ENCODE measurements around the gene PPM1H. TPM values are rescaled to one million over a fixed set of nuclear protein-coding genes. Genes with fewer than 3 reads are reported as not detected.

PPM1H gene
- total and polyA plus RNA-seq, 2 of the 8 experiments (the other 6 are each of a cell fraction or from before 2014, with no cell fraction given), result 16.4 to 36.1 TPM

DNA sequence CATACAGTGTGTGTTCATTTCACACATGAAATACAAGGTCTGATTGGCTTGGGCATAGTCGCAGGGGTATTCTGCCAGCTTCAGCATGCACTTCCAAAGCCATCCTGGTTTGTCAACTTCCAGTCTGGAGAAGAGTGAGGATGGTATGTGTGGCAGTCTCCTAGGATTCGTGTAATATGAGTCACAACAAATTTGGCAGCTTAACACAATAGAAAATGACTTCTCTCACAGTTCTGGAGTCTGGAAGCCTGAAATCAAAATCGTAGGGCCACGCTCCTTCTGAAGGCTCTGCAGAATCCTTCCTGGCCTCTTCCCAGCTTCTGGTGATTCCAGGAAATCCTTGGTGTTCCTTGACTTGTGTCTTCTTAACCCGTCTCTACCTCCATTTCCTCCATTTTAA, 167.5 kb downstream of the PPM1H start:
- Histone ChIP-seq H3K18ac (ENCODE audit: extremely low read depth, low read length) (no peak overlapping the region), H2AFZ (ENCODE audit: low read length) (no peak overlapping the region), H3K79me1 (ENCODE audit: low read depth, low read length) (no peaks in the 10 kb centered on the region), H3K23ac (ENCODE audit: insufficient read length) (no peak overlapping the region), H2BK15ac (ENCODE audit: low read length) (no peak overlapping the region), H3K27ac (ENCODE audit: low read depth, low read length) (no peak overlapping the region), H4K5ac (ENCODE audit: insufficient read length, low read depth, low read length) (no peak overlapping the region), H4K20me1 (replicated peaks in 1 of 2; ENCODE audit: control insufficient read depth in 1 of 2, insufficient read depth in 2 of 2, low read length in 2 of 2) (peaks cover 0 to 2% of the 10 kb centered on the region in 2 experiments), H3K4ac (replicated peaks; ENCODE audit: insufficient read length, low read depth, low read length) (no peak overlapping the region), H4K91ac (replicated peaks; ENCODE audit: insufficient read length, low read length) (no peak overlapping the region), H2BK5ac (ENCODE audit: low read depth, low read length) (no peak overlapping the region), H2BK12ac (ENCODE audit: low read depth, low read length) (no peak overlapping the region), H3K9ac (replicated peaks in 1 of 4; ENCODE audit: extremely low read depth in 1 of 4, low read depth in 3 of 4, low read length in 3 of 4) (no peak overlapping the region), H2AK5ac (ENCODE audit: low read depth, low read length) (no peak overlapping the region), H3K4me3 (ENCODE audit: extremely low read depth in 1 of 4, insufficient read depth in 2 of 4, low read depth in 3 of 4, low read length in 4 of 4) (no peak overlapping the region), H2BK20ac (ENCODE audit: low read length) (no peak overlapping the region), H3K79me2 (ENCODE audit: control insufficient read depth in 1 of 2, insufficient read depth in 2 of 2, low read length in 2 of 2) (no peaks in the 10 kb centered on the region), H3K56ac (replicated peaks; ENCODE audit: insufficient read length, low read depth, low read length) (no peak overlapping the region), H3K14ac (ENCODE audit: insufficient read length) (no peak overlapping the region), H3K23me2 (ENCODE audit: low read depth, low read length) (no peaks in the 10 kb centered on the region; the same call in 1 of the 2 replicates), H3K36me3 (ENCODE audit: control insufficient read depth in 2 of 4, insufficient read depth in 4 of 4, low read length in 3 of 4) (no peaks in the 10 kb centered on the region; a peak in 1 of 8 replicates), H2BK120ac (replicated peaks; ENCODE audit: low read depth, low read length) (no peak overlapping the region), H3K4me2 (ENCODE audit: insufficient read depth in 1 of 2, low read depth in 2 of 2, low read length in 2 of 2) (no peak overlapping the region), H3K9me3 (ENCODE audit: insufficient read depth in 2 of 2, low read depth in 1 of 2, low read length in 1 of 2) (no peaks in the 10 kb centered on the region), H3K27me3 (replicated peaks in 1 of 4; ENCODE audit: control insufficient read depth in 3 of 4, extremely low read depth in 1 of 4, insufficient read depth in 3 of 4, low read length in 3 of 4) (no peaks in the 10 kb centered on the region), H3K4me1 (replicated peaks in 1 of 4; ENCODE audit: control insufficient read depth in 3 of 4, insufficient read depth in 4 of 4, low read length in 3 of 4) (peaks cover 5 to 14% (median 11%) of the 10 kb centered on the region in 4 experiments; a peak in 6 of 7 replicates), H4K8ac (ENCODE audit: extremely low read depth, insufficient read depth, low read length) (no peak overlapping the region)
- POLR2A ChIA-PET (ENCODE audit: partially characterized antibody), result no interaction called here
- WGBS, 2 experiments (ENCODE audit: extremely low coverage in 1 of 2, insufficient coverage in 1 of 2, insufficient read length in 1 of 2, insufficient replicate concordance in 2 of 2, low coverage in 1 of 2, low lambda C conversion rate in 2 of 2, missing lambda C conversion rate in 1 of 2), result 93% methylated on average over 5 of the region's 5 CpGs; no CpG with 5 or more reads in 1 of the 2 experiments
- FAIRE-seq (no peak), DNase-seq (ENCODE audit: low read depth in 1 of 2, low spot score in 2 of 2) (no peak)
- CTCF ChIA-PET (ENCODE audit: partially characterized antibody), result interaction anchor here (0.6 to 1.7 kb wide), 7 partner anchors 17 to 330 kb away, joined by 3 to 9 read pairs (median 4); no protein-coding TSS in a partner anchor
- TF ChIP-seq POLR2A (IDR thresholded peaks at IDR 0.05; ENCODE audit: control extremely low read depth in 1 of 2, low read depth in 2 of 2, low read length in 2 of 2) (no peak), EP300 (IDR thresholded peaks at IDR 0.05; ENCODE audit: borderline replicate concordance in 1 of 2, low read depth in 2 of 2, low read length in 2 of 2) (no peak), BRCA1 (IDR thresholded peaks at IDR 0.05; ENCODE audit: low read depth, low read length) (no peak), RAD21 (IDR thresholded peaks at IDR 0.05 in 1 of 2, conservative IDR thresholded peaks at IDR 0.05 in 1 of 2; ENCODE audit: low read depth in 2 of 2, low read length in 2 of 2) (no peak), SP1 (IDR thresholded peaks at IDR 0.05; ENCODE audit: low read depth, low read length) (no peak), RNF2 (IDR thresholded peaks at IDR 0.05; ENCODE audit: borderline replicate concordance, low read depth, low read length, missing control alignments, poor library complexity, severe bottlenecking) (no peak), POU5F1 (IDR thresholded peaks at IDR 0.05; ENCODE audit: low read depth, low read length) (no peak), SRF (IDR thresholded peaks at IDR 0.05; ENCODE audit: low read depth, low read length) (no peak), EGR1 (IDR thresholded peaks at IDR 0.05; ENCODE audit: borderline replicate concordance, low read depth, low read length) (no peak), RFX5 (IDR thresholded peaks at IDR 0.05; ENCODE audit: borderline replicate concordance, low read depth, low read length) (no peak), CTCF (IDR thresholded peaks at IDR 0.05; ENCODE audit: control extremely low read depth in 1 of 3, insufficient read depth in 1 of 3, low read depth in 1 of 3, low read length in 3 of 3) (no peak)
